Lower leg skin (tissue), 3 donors: ENCODE measurements around the gene RCAN2.

Source experiments
- POLR2A ChIP-seq, 2 donors: fragments of 450-650 bp; IDR thresholded peaks; one replicate each; pipeline ENCODE4 v1.6.1; 2016 to 2017; ENCODE audit warnings: antibody characterized with exemption in 2 of 2, mild to moderate bottlenecking in 1 of 2, moderate library complexity in 1 of 2
- TF ChIP-seq, protein P1 (sequence below), 3 donors: fragments of 450-650 bp; IDR thresholded peaks; one replicate each; pipeline ENCODE4 v1.5.1; 2016; ENCODE audit warnings: antibody characterized with exemption in 3 of 3, mild to moderate bottlenecking in 3 of 3, moderate library complexity in 2 of 3

DNA sequence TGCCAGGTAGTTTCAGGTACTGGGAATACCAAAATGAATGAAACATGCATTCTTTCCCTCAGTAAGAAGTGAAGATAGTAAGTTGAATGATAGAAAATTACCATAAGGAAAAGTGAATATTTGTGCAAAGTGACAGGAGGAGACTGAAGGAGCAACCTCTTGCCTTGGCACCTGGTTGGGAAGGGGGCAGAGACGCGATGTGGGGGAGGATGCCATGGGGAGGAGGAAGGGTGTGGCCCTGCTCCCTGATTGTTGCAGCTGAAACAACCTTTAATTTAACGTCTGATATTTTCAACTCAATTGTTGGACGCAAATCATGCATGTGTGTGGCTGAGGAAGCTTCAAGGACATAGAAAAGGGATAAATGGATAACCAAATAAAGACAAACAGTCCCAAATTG is 248.3 kb downstream of the RCAN2 start:
- TF ChIP-seq, protein P1, sequence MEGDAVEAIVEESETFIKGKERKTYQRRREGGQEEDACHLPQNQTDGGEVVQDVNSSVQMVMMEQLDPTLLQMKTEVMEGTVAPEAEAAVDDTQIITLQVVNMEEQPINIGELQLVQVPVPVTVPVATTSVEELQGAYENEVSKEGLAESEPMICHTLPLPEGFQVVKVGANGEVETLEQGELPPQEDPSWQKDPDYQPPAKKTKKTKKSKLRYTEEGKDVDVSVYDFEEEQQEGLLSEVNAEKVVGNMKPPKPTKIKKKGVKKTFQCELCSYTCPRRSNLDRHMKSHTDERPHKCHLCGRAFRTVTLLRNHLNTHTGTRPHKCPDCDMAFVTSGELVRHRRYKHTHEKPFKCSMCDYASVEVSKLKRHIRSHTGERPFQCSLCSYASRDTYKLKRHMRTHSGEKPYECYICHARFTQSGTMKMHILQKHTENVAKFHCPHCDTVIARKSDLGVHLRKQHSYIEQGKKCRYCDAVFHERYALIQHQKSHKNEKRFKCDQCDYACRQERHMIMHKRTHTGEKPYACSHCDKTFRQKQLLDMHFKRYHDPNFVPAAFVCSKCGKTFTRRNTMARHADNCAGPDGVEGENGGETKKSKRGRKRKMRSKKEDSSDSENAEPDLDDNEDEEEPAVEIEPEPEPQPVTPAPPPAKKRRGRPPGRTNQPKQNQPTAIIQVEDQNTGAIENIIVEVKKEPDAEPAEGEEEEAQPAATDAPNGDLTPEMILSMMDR (IDR thresholded peaks at IDR 0.05) = no peak
- no peak for TF ChIP-seq POLR2A (IDR thresholded peaks at IDR 0.05)
